Nucleus accumbens (tissue), 56 donors: Measurements from ENCODE around the gene PRRT1B.

Source experiments
- DNase-seq, 56 donors: peaks; one replicate each; lab custom pipeline; 2025; lab: John Stamatoyannopoulos, UW

PRRT1B gene

DNA sequence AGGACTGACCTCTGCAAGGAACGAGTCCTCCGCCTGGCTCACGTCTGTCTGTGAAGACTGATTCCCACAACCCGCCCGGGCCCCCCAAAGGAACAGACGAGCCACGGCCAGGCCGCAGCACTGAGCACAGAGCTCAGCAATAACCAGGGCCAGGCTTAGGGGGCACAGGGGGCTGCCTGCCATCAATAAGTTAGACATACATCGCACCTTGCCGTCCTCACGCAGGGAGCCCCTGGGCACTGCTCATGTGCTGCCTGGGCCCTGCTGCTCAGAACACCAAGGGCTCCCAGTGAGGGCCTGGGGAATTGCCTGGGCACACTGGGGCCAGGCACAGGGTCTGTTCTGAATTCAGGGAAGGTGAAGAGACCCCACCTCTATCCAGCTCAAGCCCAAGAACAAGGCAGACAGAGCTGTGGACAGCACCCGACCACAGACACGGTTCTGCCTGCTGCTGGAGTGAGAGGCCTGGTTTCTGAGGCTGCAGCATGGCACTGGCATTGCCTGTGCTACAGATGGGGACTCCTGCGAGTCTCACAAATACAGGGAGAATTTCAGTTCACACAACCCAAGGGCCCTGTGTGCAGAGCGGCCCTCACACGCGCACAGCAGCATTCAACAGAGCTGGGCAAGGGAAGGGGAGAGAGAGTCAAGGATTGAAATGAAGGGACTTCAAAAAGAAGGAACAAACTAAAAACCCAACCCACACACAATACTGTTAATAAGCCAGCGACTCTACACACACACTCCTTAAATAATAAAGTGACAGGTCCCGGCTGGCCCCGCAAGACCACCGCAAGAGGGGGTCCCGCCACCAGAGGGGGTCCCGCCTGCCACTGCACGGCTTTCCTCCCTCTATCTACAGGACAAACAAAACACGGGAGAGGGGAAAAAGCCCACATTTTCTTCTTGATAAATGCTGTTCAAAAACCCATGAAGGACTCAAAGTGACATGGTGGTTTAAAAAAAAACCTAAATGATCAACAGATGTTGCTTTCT lies 32.0 kb downstream of the PRRT1B start:
- DNase-seq: no peak

DNA sequence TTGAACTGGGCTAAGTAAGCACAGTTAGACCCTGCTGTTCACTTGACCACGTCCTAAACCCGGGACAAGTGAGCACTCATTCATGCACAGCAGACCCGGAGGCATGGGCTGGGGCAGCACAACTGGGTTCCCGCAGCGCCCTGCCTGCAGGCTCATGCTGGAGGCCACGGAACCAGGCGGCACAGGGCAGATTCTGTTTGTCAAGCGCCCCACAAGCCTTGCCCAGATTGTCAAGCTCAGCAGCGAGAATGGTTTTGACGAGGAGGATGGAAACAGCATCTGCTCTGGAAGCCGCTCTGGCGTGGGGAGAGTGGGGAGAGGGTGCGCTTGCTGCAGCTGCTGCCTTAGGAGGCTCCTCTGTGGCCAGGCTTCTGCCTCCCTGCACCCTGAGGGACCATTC lies 32.7 kb downstream of the PRRT1B start:
- DNase-seq: no peak

DNA sequence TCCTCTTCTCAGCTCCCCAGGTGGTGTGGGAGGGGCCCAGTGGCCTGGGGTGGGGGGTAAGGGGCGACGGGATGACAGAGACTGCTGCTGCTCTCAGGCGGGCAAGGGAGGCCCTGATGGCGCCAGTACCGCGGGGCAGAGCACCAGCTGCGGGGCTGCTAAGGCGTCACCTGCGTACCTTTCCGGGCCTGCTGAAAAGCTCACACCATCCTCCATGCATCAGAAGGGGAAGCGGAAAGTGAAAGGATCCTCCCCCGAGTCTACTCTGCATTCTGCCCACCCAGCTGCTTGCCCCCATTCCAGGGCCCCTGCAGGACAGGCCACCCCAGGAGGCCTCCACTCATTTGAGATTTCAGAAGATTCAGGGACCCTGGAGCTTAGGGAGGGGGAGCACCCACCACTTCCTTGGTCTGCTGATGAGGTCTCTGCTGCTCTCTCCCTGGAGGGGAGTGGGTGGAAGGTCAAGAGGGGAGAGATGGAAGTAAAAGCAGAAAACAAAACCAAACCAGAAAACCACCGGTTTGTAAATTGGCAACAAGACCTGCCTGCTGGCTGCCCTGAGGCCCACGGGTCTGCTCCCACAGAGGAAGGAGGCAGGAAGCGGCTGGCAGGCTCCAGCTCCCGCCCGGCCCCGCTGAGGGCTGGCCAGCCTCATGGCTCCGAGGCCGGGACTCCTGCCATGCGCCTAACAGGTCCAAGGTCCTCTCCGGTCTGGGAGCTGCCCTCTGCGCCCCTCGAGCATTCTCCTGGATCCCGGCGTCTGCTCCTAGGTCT lies 33.6 kb downstream of the PRRT1B start:
- DNase-seq: peak in 15 of 56 donors; percentile 12 to 53 (median 35)

DNA sequence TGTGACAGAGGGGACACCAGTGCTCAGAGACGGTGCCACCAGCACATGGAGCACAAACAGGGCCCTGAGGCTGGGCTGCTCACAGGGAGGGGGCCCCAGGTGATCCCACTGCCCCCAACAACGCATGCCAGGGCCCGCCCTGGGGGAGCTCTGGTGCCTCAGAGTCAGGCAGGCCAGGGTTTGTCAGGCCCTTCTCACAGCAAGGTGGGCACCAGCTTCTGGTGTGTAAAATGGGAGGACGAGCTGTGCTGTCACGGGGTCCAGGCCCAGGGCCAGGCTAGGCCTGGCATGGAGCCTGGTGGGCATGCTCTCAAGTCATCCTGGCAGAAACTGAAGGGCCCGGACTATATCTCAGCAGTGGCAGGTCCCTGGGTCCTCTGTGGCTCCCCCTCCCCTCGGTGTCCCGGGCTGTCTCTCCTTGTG lies 34.5 kb downstream of the PRRT1B start:
- DNase-seq: peak in 23 of 56 donors; percentile 9 to 53 (median 27)

DNA sequence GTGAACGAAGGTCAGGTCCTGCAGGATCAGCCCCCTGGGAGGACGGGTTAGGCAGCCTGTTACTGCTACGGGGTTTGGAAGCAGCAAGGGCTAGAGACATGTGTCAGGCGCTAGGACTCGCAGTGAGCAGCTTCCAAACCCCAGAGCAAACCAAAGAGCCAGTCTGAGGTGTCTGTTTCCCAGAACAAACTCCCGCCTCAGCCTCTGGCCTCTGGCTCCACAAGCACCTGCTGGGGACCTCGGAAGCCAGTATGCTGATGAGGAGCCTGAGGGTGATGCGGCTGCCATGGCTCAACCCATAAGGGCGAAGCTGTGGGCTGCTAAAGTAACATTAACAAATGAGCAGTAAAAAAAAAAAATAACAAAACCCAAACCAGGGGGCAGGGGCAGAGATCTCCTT lies 35.0 kb downstream of the PRRT1B start:
- no peak for DNase-seq

DNA sequence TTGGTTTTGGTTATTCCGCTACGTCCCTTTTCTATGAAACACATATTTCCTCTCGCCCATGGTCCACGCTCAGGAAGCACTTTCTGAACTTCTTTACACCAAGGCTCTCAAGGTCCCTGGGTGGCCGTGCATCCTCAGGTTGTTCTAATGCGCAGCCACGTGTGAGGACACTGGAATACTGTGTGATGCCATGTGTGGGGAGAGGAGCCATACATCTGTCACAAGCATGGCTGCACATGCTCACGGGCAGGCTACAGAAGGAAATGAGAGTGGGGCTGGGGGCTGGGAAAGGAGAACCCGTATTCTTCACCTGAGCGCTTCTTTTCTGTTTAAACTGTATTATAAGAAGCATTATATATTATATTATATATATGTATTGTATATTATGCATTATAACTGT lies 36.7 kb downstream of the PRRT1B start:
- no peak for DNase-seq

DNA sequence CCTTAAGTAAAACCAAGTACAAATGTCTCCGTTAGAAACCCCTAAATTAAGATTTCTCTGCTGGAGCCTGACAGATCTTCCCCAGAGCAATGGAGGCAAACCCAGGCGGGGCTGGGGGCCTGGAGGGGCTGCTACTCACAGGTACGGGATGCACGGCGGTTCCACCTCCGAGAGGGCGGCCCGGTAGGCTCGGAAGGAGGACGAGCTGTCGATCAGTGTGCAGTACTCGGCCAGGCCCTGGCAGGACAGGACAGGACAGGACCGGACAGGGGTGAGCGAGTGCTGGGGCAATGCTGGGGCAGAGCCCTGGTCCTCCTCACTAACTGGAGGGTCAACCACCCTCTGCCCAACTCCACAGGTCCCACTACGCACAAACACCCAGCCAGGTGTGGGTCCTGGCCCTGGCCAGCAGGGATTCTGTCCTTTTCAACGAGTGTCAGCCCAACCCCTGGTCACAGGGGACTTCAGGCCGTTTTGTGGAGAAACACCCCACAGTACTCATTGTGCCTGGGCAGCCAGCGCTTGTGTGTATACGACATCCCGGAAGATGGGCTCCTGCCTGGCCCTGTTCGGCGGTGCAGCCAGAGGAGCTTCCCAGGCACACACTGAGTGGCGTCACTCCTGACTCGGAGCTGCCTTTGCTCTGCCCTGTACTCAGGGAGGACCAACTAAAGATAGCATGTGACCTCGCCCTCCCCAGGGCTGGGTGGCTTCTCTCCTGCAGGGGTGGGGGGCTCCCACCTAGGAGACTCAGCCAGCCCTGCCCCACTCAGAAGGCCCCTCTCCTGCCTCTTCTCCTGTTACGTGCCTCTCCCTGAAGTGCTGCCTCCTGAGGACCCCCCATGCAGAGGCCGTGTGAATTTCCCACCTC lies 37.4 kb downstream of the PRRT1B start:
- no peak for DNase-seq

DNA sequence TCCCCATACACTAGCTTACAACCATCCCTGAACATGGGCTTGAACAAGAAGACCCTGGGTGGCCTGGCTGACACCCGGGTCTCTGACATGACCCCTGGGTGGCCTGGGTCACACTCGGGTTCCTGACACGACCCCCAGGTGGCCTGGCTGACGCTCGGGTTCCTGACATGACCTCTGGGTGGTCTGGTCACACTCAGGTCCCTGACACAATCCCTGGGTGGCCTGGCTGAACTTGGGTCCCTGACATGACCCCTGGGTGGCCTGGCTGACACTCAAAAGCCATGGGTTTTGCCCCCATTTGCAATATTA lies 38.0 kb downstream of the PRRT1B start:
- DNase-seq: no peak

DNA sequence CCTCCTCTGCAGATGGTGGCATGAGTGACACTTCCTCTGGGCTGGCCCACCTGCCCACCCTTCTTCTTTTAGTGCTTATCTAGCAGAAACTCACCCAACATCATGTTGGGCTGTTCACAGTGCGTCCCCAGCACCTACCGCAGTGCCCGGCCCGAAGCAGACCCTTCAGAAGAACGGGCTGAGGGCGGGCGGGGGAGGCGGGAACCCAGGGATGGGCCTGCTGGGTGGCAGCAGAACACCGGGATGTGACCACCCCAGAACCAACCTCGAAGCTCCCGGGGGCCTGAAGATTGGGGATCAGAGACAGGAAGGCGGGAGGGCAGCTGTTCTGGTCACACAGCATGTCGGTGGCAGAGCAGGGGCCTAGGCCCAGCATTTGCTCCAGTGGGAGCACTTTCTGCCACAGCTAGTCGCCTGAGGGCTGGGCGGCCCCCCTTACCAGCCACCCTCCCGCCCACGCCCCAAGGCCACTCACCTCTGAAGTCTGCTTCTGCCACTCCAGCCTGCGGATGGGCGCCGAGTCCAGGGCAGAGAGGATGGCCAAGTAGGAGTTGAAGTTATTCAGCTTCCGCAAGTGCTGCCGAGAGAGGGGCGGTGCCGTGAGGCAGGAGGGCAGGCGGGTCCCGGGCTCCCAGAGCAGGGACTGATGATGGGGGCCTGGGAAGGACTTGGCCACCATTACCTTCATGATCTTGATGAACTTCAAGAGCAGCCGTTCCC lies 38.7 kb downstream of the PRRT1B start:
- no peak for DNase-seq

DNA sequence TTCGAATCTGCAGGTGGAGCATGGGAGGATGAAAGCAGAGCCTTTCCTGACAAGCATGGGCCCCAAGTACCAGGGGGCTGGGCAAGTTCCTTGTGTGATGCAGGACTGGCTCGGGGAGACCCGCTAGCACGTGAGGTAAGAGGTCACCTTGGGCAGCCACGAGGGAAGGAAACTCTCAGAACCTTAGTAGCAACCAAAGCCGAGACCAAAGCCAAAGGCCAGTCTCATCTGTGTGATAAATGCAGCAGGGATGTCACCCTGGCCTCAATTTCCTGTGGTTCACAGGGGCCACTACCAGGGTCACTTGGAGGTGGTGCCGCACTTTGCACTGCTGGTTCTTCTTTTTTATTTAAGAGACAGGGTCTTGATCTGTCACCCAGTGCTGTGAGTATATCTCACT lies 39.5 kb downstream of the PRRT1B start:
- no peak for DNase-seq

DNA sequence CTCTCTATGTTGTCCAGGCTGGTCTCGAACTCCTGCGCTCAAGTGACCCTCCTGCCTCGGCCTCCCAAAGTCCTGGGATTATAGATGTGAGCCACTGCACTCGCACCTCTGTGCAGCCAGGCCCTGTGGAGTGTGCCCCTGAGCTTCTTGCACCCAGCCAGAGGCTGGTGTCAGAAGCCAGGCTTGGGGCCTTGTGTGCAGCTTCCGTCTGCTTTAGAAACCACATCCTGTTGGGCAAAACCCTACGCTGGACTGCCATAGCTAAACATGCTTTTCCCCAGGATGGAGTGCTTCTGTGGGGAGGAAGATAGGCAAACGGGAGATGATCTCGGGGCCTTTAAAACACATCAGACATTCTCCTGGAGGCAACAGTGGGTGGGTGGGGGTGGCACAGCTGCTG lies 40.1 kb downstream of the PRRT1B start:
- peak in 1 of 56 donors; percentile 20 for DNase-seq

DNA sequence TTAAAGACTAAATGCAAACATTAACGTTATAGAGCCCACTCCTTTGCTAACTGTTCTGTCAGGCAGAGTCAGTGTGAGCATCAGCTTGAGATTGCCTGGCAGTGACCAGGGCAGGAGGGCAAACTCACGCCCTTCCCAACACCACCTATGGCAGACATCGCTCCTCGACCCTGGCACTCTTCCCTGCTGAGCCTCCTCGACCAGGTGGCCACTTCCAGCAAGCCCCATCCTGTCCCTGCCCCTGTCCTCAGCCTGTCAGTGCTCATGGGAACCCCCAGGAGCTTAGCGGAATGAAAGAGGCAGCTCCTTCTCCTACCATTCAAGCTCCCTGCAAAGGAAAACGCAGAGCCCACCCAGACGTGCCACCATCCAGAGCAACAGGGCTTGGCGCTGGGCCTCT lies 42.0 kb downstream of the PRRT1B start:
- no peak for DNase-seq

DNA sequence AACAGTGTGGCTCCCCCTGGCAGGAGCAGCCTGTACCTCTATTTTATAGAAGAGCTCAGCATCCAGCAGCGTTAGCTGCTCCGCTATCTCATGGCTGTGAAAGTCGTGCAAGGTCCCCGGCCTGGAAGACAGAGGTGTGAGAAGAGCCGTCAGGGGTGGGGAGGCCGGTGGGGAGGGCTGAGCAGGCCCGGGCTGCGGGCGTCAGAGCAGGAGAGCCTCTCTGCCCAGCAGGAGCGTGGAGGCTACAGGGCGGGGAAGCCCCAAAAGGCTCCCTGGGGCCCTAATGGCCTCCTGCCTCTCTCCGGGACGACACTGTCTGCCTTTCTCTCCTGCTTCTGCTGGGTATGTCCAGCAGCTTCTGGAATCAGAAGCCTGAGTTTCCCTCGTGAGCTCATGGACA lies 42.6 kb downstream of the PRRT1B start:
- DNase-seq: no peak

DNA sequence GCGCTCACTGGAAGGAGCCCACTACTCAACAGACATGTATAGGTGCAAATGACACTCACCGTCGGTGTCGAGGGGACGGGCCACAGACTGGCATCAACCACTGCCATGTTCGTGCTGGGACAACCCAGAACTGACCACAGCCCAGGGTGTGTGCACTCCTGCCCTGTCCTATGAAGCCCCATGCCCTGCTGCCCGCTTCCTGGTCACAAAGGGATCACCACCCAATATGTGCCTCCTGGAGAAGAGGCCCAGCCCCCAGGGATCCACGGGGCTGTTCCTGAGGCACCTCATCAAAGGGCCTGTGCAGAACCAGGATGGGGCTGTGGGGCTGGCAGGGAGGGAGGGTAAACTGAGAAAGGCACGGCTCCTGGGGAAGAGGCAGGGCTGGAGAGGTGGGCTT lies 43.1 kb downstream of the PRRT1B start:
- DNase-seq: no peak

DNA sequence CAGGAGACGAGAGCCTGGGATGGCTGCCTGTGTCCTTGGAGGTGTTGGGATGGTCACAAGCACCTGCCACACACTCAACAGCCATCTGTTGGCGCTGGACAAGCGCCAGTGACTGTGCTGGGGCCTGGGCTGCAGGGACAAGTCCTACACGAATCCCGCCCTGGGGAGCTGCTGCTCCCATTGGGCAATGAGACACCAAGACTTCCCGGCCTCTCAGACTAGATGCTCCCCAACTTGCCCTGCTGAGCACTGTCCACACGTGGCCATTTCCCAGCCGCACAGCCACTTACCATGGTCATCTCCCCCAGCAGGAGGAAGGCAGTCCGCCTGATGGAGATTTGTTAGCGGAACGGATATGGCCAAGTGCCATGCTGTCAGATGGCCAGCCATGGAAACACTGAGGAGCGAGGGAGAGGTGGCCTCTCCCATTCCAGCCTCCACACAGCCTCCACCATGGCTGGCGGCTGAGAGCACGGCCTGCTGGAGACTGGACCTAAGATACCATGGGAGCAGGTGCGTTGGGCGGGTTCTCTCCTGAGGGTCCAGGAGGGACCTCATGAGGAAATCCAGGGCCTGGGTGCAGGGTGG lies 43.9 kb downstream of the PRRT1B start:
- DNase-seq: no peak

DNA sequence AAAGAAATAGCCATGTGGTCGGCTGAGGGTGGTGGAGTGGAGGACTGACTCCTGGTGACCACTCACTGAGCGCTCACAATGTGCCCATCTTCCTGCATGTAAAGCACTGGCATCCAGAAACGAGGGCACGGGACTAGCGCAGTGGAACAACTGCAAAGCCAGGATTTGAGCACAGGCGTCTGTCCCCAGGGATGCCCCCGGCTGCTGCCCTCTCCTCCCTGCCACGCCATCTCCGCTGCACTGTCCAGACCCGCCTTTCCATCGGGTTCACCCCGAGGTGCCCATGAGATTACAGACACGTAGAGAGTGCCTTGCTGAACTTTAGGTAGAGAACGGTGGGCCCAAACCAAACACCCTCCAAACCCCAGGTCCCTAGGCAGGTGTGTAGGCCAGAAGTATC lies 44.7 kb downstream of the PRRT1B start:
- DNase-seq: no peak

DNA sequence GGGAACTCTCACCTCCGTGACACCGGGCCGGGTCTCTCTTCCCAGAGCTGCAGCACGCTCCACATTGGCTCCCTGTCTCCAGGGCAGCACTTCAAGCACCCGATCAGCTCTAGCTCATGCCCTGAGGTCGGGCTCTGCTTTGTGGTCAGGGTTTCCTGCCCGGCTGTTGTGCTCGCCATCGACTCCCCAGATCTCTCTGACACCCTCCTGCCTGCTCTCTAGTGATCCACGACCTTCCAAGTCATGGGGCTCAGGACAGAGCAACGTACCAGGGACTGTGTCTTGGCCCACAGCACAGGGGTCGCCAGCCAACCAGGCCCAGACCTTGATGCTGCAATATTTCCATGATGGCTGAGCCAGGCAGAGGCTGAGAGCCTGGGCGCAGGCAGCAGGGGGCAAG lies 45.1 kb downstream of the PRRT1B start:
- DNase-seq: peak in 1 of 56 donors; percentile 23

DNA sequence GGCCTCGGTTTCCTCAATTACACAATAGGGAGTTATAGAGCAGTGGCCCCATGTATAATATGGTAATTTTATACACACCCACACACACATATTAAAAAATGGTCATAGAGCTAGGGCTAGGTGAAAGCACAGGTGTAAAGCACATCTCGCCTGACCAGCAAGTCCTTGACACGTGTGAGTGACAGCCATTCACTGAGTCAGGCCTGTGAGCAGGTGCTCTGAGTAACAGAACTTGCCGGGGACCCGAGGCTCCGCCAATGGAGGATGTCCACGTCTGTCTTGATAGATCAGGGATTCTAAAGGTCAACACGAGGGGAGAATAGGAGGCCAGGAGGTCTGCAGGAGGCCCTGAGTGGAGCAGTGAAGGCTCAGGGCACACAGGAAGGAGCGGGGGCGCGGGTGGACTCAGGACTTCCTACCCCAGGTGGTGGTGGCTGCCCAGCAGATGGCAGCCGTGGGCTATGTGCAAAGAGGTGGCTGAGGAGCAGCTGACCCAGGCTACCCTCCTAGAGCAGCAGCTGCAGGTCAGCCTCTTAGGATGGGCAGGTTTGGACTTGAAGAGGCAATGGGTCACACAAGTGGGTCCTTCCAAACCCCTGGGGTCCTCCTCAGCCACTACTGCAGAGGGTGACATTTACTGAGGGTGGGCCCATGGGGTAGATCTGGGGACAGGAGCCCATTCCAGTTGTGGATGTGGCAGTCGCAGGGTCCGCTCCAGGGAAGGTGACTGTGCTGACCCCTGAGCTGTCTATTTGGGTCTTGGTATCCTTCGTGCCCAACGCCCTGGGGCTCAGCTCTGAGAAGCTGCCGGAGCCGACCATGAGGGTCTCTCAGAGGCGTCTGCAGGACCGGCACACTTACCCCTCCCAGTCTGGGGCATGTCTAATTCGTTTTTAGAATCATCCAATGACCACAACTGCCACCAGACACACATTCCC lies 45.9 kb downstream of the PRRT1B start:
- peak in 48 of 56 donors; percentile 14 to 77 (median 46) for DNase-seq

DNA sequence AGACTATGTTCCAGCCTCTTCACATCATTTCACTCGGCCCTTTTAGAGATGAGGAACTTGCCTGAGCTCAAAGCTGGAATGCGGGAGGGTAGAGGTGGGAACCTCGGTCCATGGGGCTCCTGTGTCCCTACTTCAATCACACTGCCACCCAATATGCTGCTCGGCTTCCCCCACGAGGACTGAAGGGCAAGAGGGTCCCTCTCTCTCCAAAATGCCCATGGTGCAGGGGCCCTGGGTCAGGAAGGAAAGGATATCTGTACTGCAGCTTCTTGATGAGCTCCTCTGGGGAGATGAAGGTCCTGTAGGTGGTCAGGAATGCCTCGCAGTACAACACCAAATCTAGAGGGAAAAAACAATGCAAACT lies 46.5 kb downstream of the PRRT1B start:
- DNase-seq: no peak
